HG03521 (cell line): Measurements from ENCODE around the gene POM121L2.
"Not testable (repeated sequence)": the region's sequence is repeated elsewhere in the genome, so short reads cannot be mapped to it uniquely, and the experiment has no call there.

Source experiments
- ATAC-seq: cut with Tn5 transposase; IDR thresholded peaks from one replicate; pipeline ENCODE4 v1.9.1; 2021; ENCODE audit warnings: mild to moderate bottlenecking, moderate library complexity; ENCODE audit not compliant: unreplicated experiment

Gene POM121L2

GRCh38 chr6:27294409-27294808 lies 17.7 kb downstream of the POM121L2 start:
- ATAC-seq = no peak

- ATAC-seq = no peak
These were observed 18.5 kb downstream of the POM121L2 start for GRCh38 chr6:27293436-27294098.

GRCh38 chr6:27290850-27291208 lies 21.2 kb downstream of the POM121L2 start:
- no peak for ATAC-seq

- ATAC-seq = no peak
These were observed 21.8 kb downstream of the POM121L2 start for GRCh38 chr6:27290065-27290849.

- ATAC-seq = no peak
These were observed 23.7 kb downstream of the POM121L2 start for GRCh38 chr6:27288136-27289044.

GRCh38 chr6:27287751-27288135 lies 24.3 kb downstream of the POM121L2 start:
- no peak for ATAC-seq

- no peak for ATAC-seq
These were observed 25.9 kb downstream of the POM121L2 start for GRCh38 chr6:27286141-27286540.

GRCh38 chr6:27283279-27283678 lies 28.8 kb downstream of the POM121L2 start:
- no peak for ATAC-seq

GRCh38 chr6:27281569-27281968 lies 30.5 kb downstream of the POM121L2 start:
- ATAC-seq = no peak

GRCh38 chr6:27281105-27281539 lies 31.0 kb downstream of the POM121L2 start:
- no peak for ATAC-seq

GRCh38 chr6:27280540-27281000 lies 31.5 kb downstream of the POM121L2 start:
- no peak for ATAC-seq

- no peak for ATAC-seq
These were observed 32.0 kb downstream of the POM121L2 start for GRCh38 chr6:27280064-27280539.

- no peak for ATAC-seq
These were observed 32.5 kb downstream of the POM121L2 start for GRCh38 chr6:27279513-27280063.

GRCh38 chr6:27275025-27275956 lies 36.8 kb downstream of the POM121L2 start:
- no peak for ATAC-seq

- no peak for ATAC-seq
These were observed 38.3 kb downstream of the POM121L2 start for GRCh38 chr6:27273783-27274182.

GRCh38 chr6:27268803-27269202 lies 43.3 kb downstream of the POM121L2 start:
- ATAC-seq = no peak

GRCh38 chr6:27267857-27268434 lies 44.1 kb downstream of the POM121L2 start:
- ATAC-seq = no peak

GRCh38 chr6:27267003-27267402 lies 45.1 kb downstream of the POM121L2 start:
- ATAC-seq = not testable (repeated sequence)

GRCh38 chr6:27263886-27264285 lies 48.2 kb downstream of the POM121L2 start:
- no peak for ATAC-seq
